H1 (cell line): ENCODE measurements around the gene CAMK1. TPM values are rescaled to one million over a fixed set of nuclear protein-coding genes. Genes with fewer than 3 reads are reported as not detected.

Experiments used
- ASH2L ChIP-seq: fragments of 200-600, 300-600 bp; sonication (generic); IDR thresholded peaks from one replicate; pipeline ENCODE4 v1.7.1; 2017; ENCODE audit warnings: low read length
- BRCA1 ChIP-seq: IDR thresholded peaks from 2 replicates; pipeline ENCODE4 v1.6.1; 2012; ENCODE audit warnings: low read depth, low read length, improper control_type of control experiment
- CBX8 ChIP-seq: fragments of 300-800, 300-1000 bp; sonication (generic); IDR thresholded peaks from 2 replicates; pipeline ENCODE4 v1.7.1; 2016; ENCODE audit warnings: low read depth, low read length, borderline replicate concordance
- CEBPB ChIP-seq: IDR thresholded peaks from 2 replicates; pipeline ENCODE4 v1.6.1; 2012; ENCODE audit warnings: low read depth, low read length
- CTBP2 ChIP-seq: IDR thresholded peaks from 2 replicates; pipeline ENCODE4 v1.7.0; 2011; ENCODE audit warnings: borderline replicate concordance, mild to moderate bottlenecking, moderate library complexity, mixed read lengths, low read length; ENCODE audit not compliant: insufficient read depth, insufficient read length
- EGR1 ChIP-seq: IDR thresholded peaks from 2 replicates; pipeline ENCODE4 v1.6.1; 2011; ENCODE audit warnings: low read depth, low read length, borderline replicate concordance
- EP300 ChIP-seq, 2 experiments: IDR thresholded peaks; 1 replicate in 1 of 2; 2 replicates in 1 of 2; pipeline ENCODE4 v1.6.1; 2011 to 2012; ENCODE audit warnings: low read depth in 2 of 2, low read length in 2 of 2, mild to moderate bottlenecking in 2 of 2, borderline replicate concordance in 1 of 2, inconsistent platforms in 1 of 2, moderate library complexity in 1 of 2
- HDAC2 ChIP-seq, 2 experiments: fragments of 300-600 bp in 1 of 2; sonication (generic) in 1 of 2; IDR thresholded peaks; 2 replicates each; pipeline ENCODE4 v1.6.1; 2011 to 2012; ENCODE audit warnings: low read depth in 2 of 2, low read length in 2 of 2, mild to moderate bottlenecking in 2 of 2, moderate library complexity in 2 of 2, borderline replicate concordance in 1 of 2, inconsistent platforms in 1 of 2
- HDAC6 ChIP-seq: IDR thresholded peaks from one replicate; pipeline ENCODE4 v1.7.1; 2012; ENCODE audit warnings: low read depth, mild to moderate bottlenecking, inconsistent platforms, low read length, moderate library complexity
- MAX ChIP-seq: IDR thresholded peaks from 2 replicates; pipeline ENCODE4 v1.6.1; 2012; ENCODE audit warnings: inconsistent platforms
- POU5F1 ChIP-seq: IDR thresholded peaks from 2 replicates; pipeline ENCODE4 v1.6.1; 2011; ENCODE audit warnings: low read depth, mild to moderate bottlenecking, low read length, moderate library complexity
- RFX5 ChIP-seq: IDR thresholded peaks from 2 replicates; pipeline ENCODE4 v1.6.1; 2011; ENCODE audit warnings: low read depth, low read length, improper control_type of control experiment, borderline replicate concordance
- SIN3A ChIP-seq, 2 experiments: IDR thresholded peaks in 1 of 2; conservative IDR thresholded peaks in 1 of 2; 2 replicates each; pipeline ENCODE4 v1.6.1; 2011 to 2012; ENCODE audit warnings: low read length in 2 of 2, improper control_type of control experiment in 1 of 2, low read depth in 1 of 2, mild to moderate bottlenecking in 1 of 2
- SIRT6 ChIP-seq: IDR thresholded peaks from one replicate; pipeline ENCODE4 v1.7.1; 2012; ENCODE audit warnings: low read length, inconsistent platforms
- TAF7 ChIP-seq: optimal IDR thresholded peaks from 2 replicates; pipeline ENCODE3; 2011; ENCODE audit warnings: low read depth, mild to moderate bottlenecking, inconsistent platforms, low read length, moderate library complexity, borderline replicate concordance
- TBP ChIP-seq: IDR thresholded peaks from 2 replicates; pipeline ENCODE4 v1.6.1; 2011; ENCODE audit warnings: low read depth, low read length, improper control_type of control experiment
- TEAD4 ChIP-seq: IDR thresholded peaks from 2 replicates; pipeline ENCODE4 v1.6.1; 2012; ENCODE audit warnings: low read depth, low read length, inconsistent platforms, mixed read lengths
- YY1 ChIP-seq: IDR thresholded peaks from 2 replicates; pipeline ENCODE4 v1.6.1; 2011; ENCODE audit warnings: low read depth, mild to moderate bottlenecking, low read length
- polyA plus RNA-seq, 7 experiments: library from polyadenylated mRNA; depleted of rRNA in 3 of 7; stranded (reverse) in 5 of 7; unstranded in 2 of 7; fragments of >200 nt in 5 of 7; fragments of 200-250 nt in 2 of 7; gene quantifications; 1 replicate in 5 of 7; 2 replicates in 1 of 7; 4 replicates in 1 of 7; pipeline versions ENCODE4 v1.2.1 to v1.2.3, GENCODE V29; 2011 to 2013; ENCODE audit warnings: missing spikeins in 2 of 7, mixed read lengths in 2 of 7
- total RNA-seq: library from RNA; stranded (reverse); fragmentation: NEBNext Ultra II Directional; extraction: Animal tissue kit (Norgen Biotek cat#: 25700); gene quantifications from 2 replicates; pipeline ENCODE4 v1.2.1, GENCODE V29; 2021

Gene CAMK1
- total and polyA plus RNA-seq, 2 of the 8 experiments (the other 6 are each of a cell fraction or from before 2014, with no cell fraction given) = 4.9 to 5.1 TPM

- peak; percentile 55; the same call in 1 of the 2 replicates for TF ChIP-seq MAX
- peak; percentile 52; the same call in 1 of the 2 replicates for TF ChIP-seq YY1
- TF ChIP-seq TAF7 = no peak
- peak in 1 of 2 experiments; percentile 80; a peak in 2 of 4 replicates for TF ChIP-seq SIN3A (conservative IDR thresholded peaks at IDR 0.05 in 1 of 2, IDR thresholded peaks at IDR 0.05 in 1 of 2; ENCODE audit: low read depth in 1 of 2, low read length in 2 of 2)
- no peak for TF ChIP-seq BRCA1
- no peak for TF ChIP-seq TBP
- TF ChIP-seq SIRT6 = no peak
- no peak for TF ChIP-seq CEBPB
- no peak for TF ChIP-seq POU5F1
- no peak; the same call in 1 of the 2 replicates for TF ChIP-seq TEAD4
- TF ChIP-seq HDAC2 (IDR thresholded peaks at IDR 0.05; ENCODE audit: borderline replicate concordance in 1 of 2, low read depth in 2 of 2, low read length in 2 of 2) = no peak
- TF ChIP-seq EGR1 = no peak
- TF ChIP-seq CBX8 = no peak
- no peak for TF ChIP-seq ASH2L
- no peak for TF ChIP-seq EP300 (IDR thresholded peaks at IDR 0.05; ENCODE audit: borderline replicate concordance in 1 of 2, low read depth in 2 of 2, low read length in 2 of 2)
- TF ChIP-seq CTBP2 = no peak
- no peak for TF ChIP-seq HDAC6
- TF ChIP-seq RFX5 = no peak
These were observed 42.6 kb downstream of the CAMK1 start (continued) for GRCh38 chr3:9727041-9727595.
